Measurements from ENCODE around the gene KLRC4.
"Not testable (repeated sequence)": the region's sequence is repeated elsewhere in the genome, so short reads cannot be mapped to it uniquely, and the experiment has no call there.

DNA sequence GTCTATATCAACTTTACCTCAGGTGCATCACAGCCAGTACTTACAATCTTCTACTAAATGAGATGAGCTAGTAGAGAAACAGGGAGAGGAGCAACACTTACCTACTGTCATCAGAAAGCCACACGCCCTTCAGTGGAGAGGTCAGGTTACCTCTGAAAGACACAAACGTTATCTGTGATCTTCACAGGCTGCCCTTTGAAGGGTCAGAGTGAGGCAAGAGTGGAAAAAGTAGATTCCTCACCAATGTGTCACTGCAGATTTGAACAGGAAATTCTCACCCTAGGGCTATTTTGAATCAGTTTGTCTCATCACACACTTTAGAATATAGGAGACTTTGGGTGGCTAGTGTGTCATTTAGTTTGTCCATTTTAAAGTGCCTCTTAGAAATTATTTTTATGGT is 28.0 kb upstream of the KLRC4 start:
- not testable (repeated sequence) for TF ChIP-seq POLR2A (IDR thresholded peaks at IDR 0.05)
- TF ChIP-seq, protein P1, sequence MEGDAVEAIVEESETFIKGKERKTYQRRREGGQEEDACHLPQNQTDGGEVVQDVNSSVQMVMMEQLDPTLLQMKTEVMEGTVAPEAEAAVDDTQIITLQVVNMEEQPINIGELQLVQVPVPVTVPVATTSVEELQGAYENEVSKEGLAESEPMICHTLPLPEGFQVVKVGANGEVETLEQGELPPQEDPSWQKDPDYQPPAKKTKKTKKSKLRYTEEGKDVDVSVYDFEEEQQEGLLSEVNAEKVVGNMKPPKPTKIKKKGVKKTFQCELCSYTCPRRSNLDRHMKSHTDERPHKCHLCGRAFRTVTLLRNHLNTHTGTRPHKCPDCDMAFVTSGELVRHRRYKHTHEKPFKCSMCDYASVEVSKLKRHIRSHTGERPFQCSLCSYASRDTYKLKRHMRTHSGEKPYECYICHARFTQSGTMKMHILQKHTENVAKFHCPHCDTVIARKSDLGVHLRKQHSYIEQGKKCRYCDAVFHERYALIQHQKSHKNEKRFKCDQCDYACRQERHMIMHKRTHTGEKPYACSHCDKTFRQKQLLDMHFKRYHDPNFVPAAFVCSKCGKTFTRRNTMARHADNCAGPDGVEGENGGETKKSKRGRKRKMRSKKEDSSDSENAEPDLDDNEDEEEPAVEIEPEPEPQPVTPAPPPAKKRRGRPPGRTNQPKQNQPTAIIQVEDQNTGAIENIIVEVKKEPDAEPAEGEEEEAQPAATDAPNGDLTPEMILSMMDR (IDR thresholded peaks at IDR 0.05 in 8 of 11, conservative IDR thresholded peaks at IDR 0.05 in 3 of 11): not testable (repeated sequence)
